Erythroblast (primary cell): ENCODE data around the gene GNB3.

Experiments used
- GATA1 ChIP-seq: IDR thresholded peaks from 2 replicates; pipeline ENCODE4 v1.6.1; 2011; ENCODE audit warnings: low read depth, mild to moderate bottlenecking, control low read depth, low read length, moderate library complexity
- POLR2A ChIP-seq: IDR thresholded peaks from 2 replicates; pipeline ENCODE4 v1.6.1; 2011; ENCODE audit warnings: mild to moderate bottlenecking, low read length

- TF ChIP-seq POLR2A (no peak), GATA1 (no peak)
Observed at GRCh38 chr12:6842075-6842474, 1.4 kb downstream of the GNB3 start.
